GM21447 (cell line): ENCODE results near the gene SLC26A2.

Experiments used
- ATAC-seq: cut with Tn5 transposase; IDR thresholded peaks from one replicate; pipeline ENCODE4 v1.9.1; 2021; ENCODE audit not compliant: unreplicated experiment

SLC26A2 gene

GRCh38 chr5:150035139-150035895, 74.8 kb downstream of the SLC26A2 start:
- peak; percentile 98 for ATAC-seq

- ATAC-seq = no peak
These were observed 76.0 kb downstream of the SLC26A2 start for GRCh38 chr5:150036513-150036912.
